IPS-18a (cell line): ENCODE data around the gene LRIT3.

Experiments
- H3K27ac ChIP-seq: one replicate; pipeline ENCODE4 v1.5.1; 2013; ENCODE audit warnings: low read length
- H3K27me3 ChIP-seq: one replicate; pipeline ENCODE4 v1.6.1; 2013; ENCODE audit warnings: mild to moderate bottlenecking, low read length; ENCODE audit not compliant: control insufficient read depth, insufficient read depth
- H3K36me3 ChIP-seq: one replicate; pipeline ENCODE4 v1.6.1; 2013; ENCODE audit warnings: low read depth, low read length; ENCODE audit not compliant: control insufficient read depth
- H3K4me1 ChIP-seq: one replicate; pipeline ENCODE4 v1.6.1; 2013; ENCODE audit warnings: low read depth, low read length; ENCODE audit not compliant: control insufficient read depth
- H3K4me3 ChIP-seq: one replicate; pipeline ENCODE4 v1.5.1; 2013; ENCODE audit warnings: low read length
- H3K9ac ChIP-seq: one replicate; pipeline ENCODE4 v1.6.1; 2013; ENCODE audit warnings: mild to moderate bottlenecking, low read length, moderate library complexity
- H3K9me3 ChIP-seq: one replicate; pipeline ENCODE4 v1.6.1; 2013; ENCODE audit warnings: low read depth, low read length; ENCODE audit not compliant: control insufficient read depth

Gene LRIT3

DNA sequence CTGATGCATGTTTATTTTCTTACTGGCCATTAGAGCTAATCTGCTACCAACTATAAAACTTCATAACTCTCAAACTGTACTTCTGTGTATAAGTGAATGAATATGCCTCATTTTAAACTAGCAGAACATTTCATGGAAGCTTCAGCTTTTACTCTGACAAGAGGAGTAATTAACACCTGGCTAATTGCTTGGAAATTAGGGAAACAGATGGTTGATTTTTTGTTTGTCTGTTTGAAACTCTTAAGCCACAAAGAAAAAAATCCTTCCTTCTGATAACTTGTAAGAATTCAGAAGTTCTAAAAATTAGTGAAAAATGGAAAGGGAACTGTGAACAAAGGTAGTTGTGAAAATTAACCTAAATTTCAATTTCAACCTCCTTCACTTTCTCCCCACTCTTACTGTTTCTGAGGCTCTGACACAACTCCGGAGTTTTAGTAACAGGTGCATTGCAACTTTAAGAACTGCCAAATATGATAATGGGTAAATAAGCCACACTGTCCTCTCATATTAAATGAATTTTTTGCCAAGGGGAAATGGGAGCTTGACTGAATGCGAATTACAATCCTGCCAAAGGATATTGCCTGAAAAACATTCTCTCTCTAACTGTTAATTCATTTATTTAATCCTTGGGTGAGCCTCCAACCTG, 65.8 kb downstream of the LRIT3 start:
- H3K27ac ChIP-seq = no peak overlapping the region
- no peaks in the 10 kb centered on the region for H3K9me3 ChIP-seq
- no peaks in the 10 kb centered on the region for H3K36me3 ChIP-seq
- H3K4me3 ChIP-seq = peak overlapping the region; percentile 9
- peaks cover 11% of the 10 kb centered on the region for H3K4me1 ChIP-seq
- H3K27me3 ChIP-seq = no peaks in the 10 kb centered on the region
- no peak overlapping the region for H3K9ac ChIP-seq

DNA sequence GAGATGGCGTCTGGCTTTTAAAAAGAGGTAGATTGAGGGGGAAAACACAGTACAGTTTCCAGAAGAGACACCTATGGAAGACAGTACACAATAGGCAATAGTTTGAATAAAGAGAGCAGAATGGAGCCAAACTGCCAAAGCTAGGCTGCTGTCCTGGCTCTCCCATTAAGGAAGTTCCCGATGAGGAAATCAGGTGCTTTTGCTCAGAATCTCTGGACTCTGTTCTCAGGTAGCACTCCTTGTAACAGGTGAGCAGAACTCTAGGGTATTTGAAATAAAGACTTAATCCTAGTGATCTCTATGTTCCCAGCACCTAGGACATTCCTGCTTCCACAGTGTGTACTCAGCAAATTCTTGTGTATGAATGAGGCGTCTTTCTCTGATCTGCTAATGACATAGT, 66.4 kb downstream of the LRIT3 start:
- Histone ChIP-seq H3K9me3 (no peaks in the 10 kb centered on the region), H3K27ac (no peak overlapping the region), H3K27me3 (no peaks in the 10 kb centered on the region), H3K4me1 (peaks cover 11% of the 10 kb centered on the region), H3K36me3 (no peaks in the 10 kb centered on the region), H3K9ac (no peak overlapping the region), H3K4me3 (no peak overlapping the region)

DNA sequence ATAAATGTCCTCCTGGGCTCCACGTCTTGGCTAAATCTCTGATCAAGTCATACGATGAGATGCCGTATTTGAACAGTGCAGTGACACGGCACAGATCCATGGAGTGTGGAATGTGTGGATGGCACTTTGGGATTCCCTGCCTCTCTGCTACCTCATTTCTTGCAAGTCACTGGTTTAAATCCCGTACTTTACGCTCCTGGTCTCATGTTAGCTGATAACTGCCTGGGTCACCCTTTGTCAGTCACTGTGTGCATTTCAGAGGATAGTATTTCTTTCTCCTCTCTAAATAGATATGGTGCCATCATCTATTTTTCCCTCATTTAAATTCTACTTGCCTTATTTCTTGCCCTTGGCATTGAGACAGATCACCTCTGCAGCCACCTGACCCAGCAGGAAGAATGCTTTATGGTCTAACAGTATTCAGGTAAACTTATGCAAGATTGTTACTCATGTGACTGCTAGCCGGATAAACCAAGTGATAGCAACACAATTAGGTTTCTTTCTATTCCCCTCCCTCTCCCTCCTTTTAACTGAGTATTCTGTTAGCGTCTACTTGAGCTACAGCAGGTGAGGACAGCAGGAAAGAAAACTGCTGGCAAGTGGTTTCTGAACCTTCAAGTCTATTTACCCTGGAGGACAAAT, 67.6 kb downstream of the LRIT3 start:
- H3K36me3 ChIP-seq = no peaks in the 10 kb centered on the region
- no peaks in the 10 kb centered on the region for H3K9me3 ChIP-seq
- no peaks in the 10 kb centered on the region for H3K27me3 ChIP-seq
- no peak overlapping the region for H3K4me3 ChIP-seq
- no peak overlapping the region for H3K9ac ChIP-seq
- H3K27ac ChIP-seq = no peak overlapping the region
- H3K4me1 ChIP-seq = peaks cover 11% of the 10 kb centered on the region

DNA sequence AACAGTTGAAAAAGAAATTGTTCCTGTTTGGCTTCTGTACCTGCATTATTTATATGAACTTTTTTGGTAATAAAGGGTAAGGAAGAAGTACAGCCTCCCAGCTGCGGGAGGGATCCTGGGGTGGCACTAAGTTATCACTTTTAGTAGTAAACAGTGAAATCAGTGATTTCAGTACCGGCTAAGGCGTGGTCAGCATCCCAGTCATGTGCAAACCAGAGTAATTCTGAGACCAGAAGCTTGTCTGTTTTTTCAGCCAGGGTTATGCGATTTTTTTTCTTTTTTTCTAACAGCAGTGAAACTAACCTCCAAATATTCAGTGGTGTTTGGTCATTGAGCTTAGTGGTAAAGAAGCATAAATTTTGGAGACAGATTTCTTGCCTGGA, 68.1 kb downstream of the LRIT3 start:
- Histone ChIP-seq H3K9ac (no peak overlapping the region), H3K4me3 (no peak overlapping the region), H3K9me3 (no peaks in the 10 kb centered on the region), H3K27me3 (no peaks in the 10 kb centered on the region), H3K36me3 (no peaks in the 10 kb centered on the region), H3K27ac (no peak overlapping the region), H3K4me1 (peaks cover 15% of the 10 kb centered on the region)

DNA sequence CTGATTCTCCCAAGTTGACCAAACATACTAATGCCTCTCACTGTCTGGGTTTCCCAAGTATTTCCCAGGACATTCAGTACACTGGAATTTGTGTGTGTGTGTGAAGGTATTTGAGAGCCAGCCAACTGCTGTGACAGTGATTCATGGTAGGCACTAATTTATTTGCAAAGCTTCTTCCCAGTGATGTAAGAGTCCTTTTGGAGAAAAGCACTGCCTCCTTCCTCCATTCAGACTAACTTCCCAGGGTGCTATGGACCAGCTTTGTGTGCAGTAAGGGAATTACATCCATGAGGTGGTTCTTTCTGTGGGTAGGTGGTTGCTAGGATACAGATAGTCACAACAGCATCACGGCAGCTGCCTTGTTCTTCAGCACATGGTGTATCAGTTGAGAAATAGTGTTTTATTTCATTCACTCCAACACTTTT, 73.5 kb downstream of the LRIT3 start:
- H3K4me3 ChIP-seq = no peak overlapping the region
- no peaks in the 10 kb centered on the region for H3K9me3 ChIP-seq
- H3K36me3 ChIP-seq = no peaks in the 10 kb centered on the region
- H3K27ac ChIP-seq = peak overlapping the region; percentile 12
- peak overlapping the region; percentile 16 for H3K9ac ChIP-seq
- no peaks in the 10 kb centered on the region for H3K27me3 ChIP-seq
- H3K4me1 ChIP-seq = peaks cover 11% of the 10 kb centered on the region
